Colonic mucosa (tissue), 4 donors: ENCODE measurements around the gene C19orf47. TPM values are rescaled to one million over a fixed set of nuclear protein-coding genes. Genes with fewer than 3 reads are reported as not detected.

Experiments
- DNase-seq: peaks from one replicate; pipeline ENCODE4 v3.0.0-alpha.2; 2020
- H3K27ac ChIP-seq: fragments of 200-600 bp; one replicate; pipeline ENCODE4 v1.8.0; 2021
- H3K27me3 ChIP-seq: fragments of 200-600 bp; one replicate; pipeline ENCODE4 v1.8.0; 2021
- H3K36me3 ChIP-seq: fragments of 200-600 bp; one replicate; pipeline ENCODE4 v1.8.0; 2021
- H3K4me1 ChIP-seq: fragments of 200-600 bp; one replicate; pipeline ENCODE4 v1.8.0; 2021; ENCODE audit warnings: mild to moderate bottlenecking
- H3K4me3 ChIP-seq: fragments of 200-600 bp; one replicate; pipeline ENCODE4 v1.8.0; 2021
- H3K9ac ChIP-seq, 2 donors: one replicate each; pipeline ENCODE4 v1.7.0; 2013; ENCODE audit warnings: control low read depth in 2 of 2, low read depth in 2 of 2, low read length in 2 of 2
- H3K9me3 ChIP-seq: fragments of 200-600 bp; one replicate; pipeline ENCODE4 v1.8.0; 2021
- CTCF ChIP-seq: fragments of 200-600 bp; IDR thresholded peaks from one replicate; pipeline ENCODE4 v1.8.0; 2022; ENCODE audit warnings: antibody characterized with exemption, mild to moderate bottlenecking
- intact Hi-C: fragments of 100-400 bp; cut with DNase I; formaldehyde crosslinking; loops from one replicate; pipeline ENCODE4 v1.14.1; 2022
- total RNA-seq, 2 donors: library from RNA; stranded (reverse); fragmentation: NEBNext Ultra II Directional in 1 of 2; extraction: Animal tissue kit (Norgen Biotek cat#: 25700) in 1 of 2; gene quantifications; one replicate each; pipeline ENCODE4 v1.2.1, GENCODE V29; 2021
- donor health status: healthy.
- donor health status: DM: no; HTN: no; CAD: no.
- donor health status: DM: no; HTN: no; CAD: no.

C19orf47 gene
- total RNA-seq, 2 donors from 2014 or later = 9.2 to 14.9 TPM

GRCh38 chr19:40355975-40356680 is 7.9 kb upstream of the C19orf47 start:
- H3K27me3 ChIP-seq = no peaks in the 10 kb centered on the region
- H3K27ac ChIP-seq = no peak overlapping the region
- H3K36me3 ChIP-seq = no peaks in the 10 kb centered on the region
- no peaks in the 10 kb centered on the region for H3K9me3 ChIP-seq
- no peak overlapping the region for H3K4me3 ChIP-seq
- intact Hi-C loops = no loop called here
- no peaks in the 10 kb centered on the region for H3K4me1 ChIP-seq
- no peak for DNase-seq
- TF ChIP-seq CTCF = no peak
- no peak overlapping the region for H3K9ac ChIP-seq

GRCh38 chr19:40348961-40349507 is 837 bp upstream of the C19orf47 start:
- H3K27me3 ChIP-seq = no peaks in the 10 kb centered on the region
- TF ChIP-seq CTCF = no peak
- H3K4me3 ChIP-seq = peak overlapping the region; percentile 69
- no peaks in the 10 kb centered on the region for H3K36me3 ChIP-seq
- no peaks in the 10 kb centered on the region for H3K9me3 ChIP-seq
- no peak for DNase-seq
- intact Hi-C loops = no loop called here
- H3K4me1 ChIP-seq = peaks cover 3% of the 10 kb centered on the region
- peak overlapping the region; percentile 58 to 75 for H3K9ac ChIP-seq
- peak overlapping the region; percentile 67 for H3K27ac ChIP-seq

- peaks cover 2% of the 10 kb centered on the region for H3K4me1 ChIP-seq
- no peak for TF ChIP-seq CTCF
- H3K9ac ChIP-seq = no peak overlapping the region
- no peaks in the 10 kb centered on the region for H3K9me3 ChIP-seq
- DNase-seq = no peak
- no peak overlapping the region for H3K4me3 ChIP-seq
- no peak overlapping the region for H3K27ac ChIP-seq
- intact Hi-C loops = no loop called here
- H3K36me3 ChIP-seq = no peaks in the 10 kb centered on the region
- H3K27me3 ChIP-seq = no peaks in the 10 kb centered on the region
Measured at GRCh38 chr19:40344422-40344821, 3.8 kb downstream of the C19orf47 start.

- DNase-seq = no peak
- H3K9me3 ChIP-seq = no peaks in the 10 kb centered on the region
- H3K9ac ChIP-seq = no peak overlapping the region
- no peaks in the 10 kb centered on the region for H3K4me1 ChIP-seq
- H3K36me3 ChIP-seq = no peaks in the 10 kb centered on the region
- TF ChIP-seq CTCF = no peak
- intact Hi-C loops = no loop called here
- H3K27me3 ChIP-seq = no peaks in the 10 kb centered on the region
- H3K4me3 ChIP-seq = no peak overlapping the region
- no peak overlapping the region for H3K27ac ChIP-seq
Measured at GRCh38 chr19:40342644-40343311, 5.4 kb downstream of the C19orf47 start.

- Histone ChIP-seq H3K9ac (no peak overlapping the region), H3K27ac (no peak overlapping the region), H3K4me1 (no peaks in the 10 kb centered on the region), H3K36me3 (no peaks in the 10 kb centered on the region), H3K9me3 (no peaks in the 10 kb centered on the region), H3K4me3 (no peak overlapping the region), H3K27me3 (no peaks in the 10 kb centered on the region)
- no peak for TF ChIP-seq CTCF
- DNase-seq = no peak
- intact Hi-C loops = no loop called here
Measured at GRCh38 chr19:40341601-40342482, 6.4 kb downstream of the C19orf47 start.
